A673 (cell line): Measurements from ENCODE around the gene SLC25A21. TPM values are rescaled to one million over a fixed set of nuclear protein-coding genes. Genes with fewer than 3 reads are reported as not detected.

Experiments
- BruUV-seq: library from RNA; stranded (reverse); fragments of 400-500 nt; replicated peaks from 2 replicates; lab custom pipeline; 2021; lab: Mats Ljungman, UMichigan
- CTCF ChIA-PET: fragments of 300-600 bp; sonication (Branson Sonifier 250); formaldehyde crosslinking; loops from one replicate; lab custom pipeline; 2022; ENCODE audit warnings: antibody characterized with exemption; lab: Charles Lee
- POLR2A ChIA-PET: fragments of 300-600 bp; sonication (Branson Sonifier 250); formaldehyde crosslinking; loops from one replicate; lab custom pipeline; 2022; ENCODE audit warnings: antibody characterized with exemption; ENCODE audit not compliant: low non-redundant PET; lab: Charles Lee
- DNase-seq: peaks from one replicate; pipeline ENCODE4 v3.0.0-alpha.2; 2015; ENCODE audit warnings: low spot score
- H3K27ac ChIP-seq: fragments of 200-600 bp; sonication (generic); 2 replicates; pipeline ENCODE4 v1.5.1; 2016; ENCODE audit warnings: mixed run types, low read depth, mild to moderate bottlenecking, mixed read lengths, antibody characterized with exemption, low read length; ENCODE audit not compliant: poor library complexity, severe bottlenecking
- H3K27me3 ChIP-seq: fragments of 200-600 bp; sonication (generic); replicated peaks from 2 replicates; pipeline ENCODE4 v1.6.1; 2017; ENCODE audit warnings: mixed run types, low read depth, mild to moderate bottlenecking, mixed read lengths, antibody characterized with exemption, low read length; ENCODE audit not compliant: insufficient read depth, poor library complexity
- H3K36me3 ChIP-seq: fragments of 200-600 bp; sonication (generic); 2 replicates; pipeline ENCODE4 v1.6.1; 2016; ENCODE audit warnings: mixed run types, mild to moderate bottlenecking, mixed read lengths, antibody characterized with exemption, low read length; ENCODE audit not compliant: insufficient read depth, poor library complexity, severe bottlenecking
- H3K4me1 ChIP-seq: fragments of 200-600 bp; sonication (generic); 2 replicates; pipeline ENCODE4 v1.6.1; 2017; ENCODE audit warnings: mixed run types, mild to moderate bottlenecking, mixed read lengths, antibody characterized with exemption, low read length; ENCODE audit not compliant: insufficient read depth, poor library complexity, severe bottlenecking
- H3K4me3 ChIP-seq: fragments of 200-600 bp; sonication (generic); 2 replicates; pipeline ENCODE4 v1.5.1; 2016; ENCODE audit warnings: low read depth, mixed run types, mild to moderate bottlenecking, mixed read lengths, low read length; ENCODE audit not compliant: poor library complexity, severe bottlenecking
- H3K9me3 ChIP-seq: fragments of 200-600 bp; sonication (generic); 2 replicates; pipeline ENCODE4 v1.6.1; 2016; ENCODE audit warnings: mixed run types, low read depth, mild to moderate bottlenecking, mixed read lengths, antibody characterized with exemption, low read length; ENCODE audit not compliant: poor library complexity, severe bottlenecking
- CTCF ChIP-seq: fragments of 300-800, 200-600 bp; sonication (generic); conservative IDR thresholded peaks from 2 replicates; pipeline ENCODE4 v1.5.1; 2017; ENCODE audit warnings: low read depth, mild to moderate bottlenecking, antibody characterized with exemption, low read length, moderate library complexity, mixed read lengths
- EZH2 ChIP-seq: fragments of 200-600 bp; sonication (generic); IDR thresholded peaks from 2 replicates; pipeline ENCODE4 v1.6.1; 2017; ENCODE audit warnings: borderline replicate concordance, low read depth, mild to moderate bottlenecking, mixed read lengths, antibody characterized with exemption, low read length; ENCODE audit not compliant: poor library complexity, severe bottlenecking
- intact Hi-C: fragments of 100-400 bp; cut with micrococcal nuclease; formaldehyde crosslinking; loops from one replicate; pipeline ENCODE4 v1.10.0; 2022; ENCODE audit not compliant: unreplicated experiment
- total RNA-seq: library from RNA; stranded (reverse); gene quantifications from 2 replicates; pipeline ENCODE4 v1.2.3, GENCODE V29; 2021

Gene SLC25A21
- total RNA-seq, 1 experiment from 2014 or later, result 4.7 TPM

- no TSS peak for BruUV-seq
- intact Hi-C loops, result no loop called here
- no peak overlapping the region for H3K27ac ChIP-seq
- ChIA-PET POLR2A (no interaction called here), CTCF (no interaction called here)
- H3K4me3 ChIP-seq, result no peak overlapping the region
- DNase-seq, result no peak
- H3K36me3 ChIP-seq, result no peaks in the 10 kb centered on the region
- no peak for TF ChIP-seq CTCF
- no peak for TF ChIP-seq EZH2
- no peaks in the 10 kb centered on the region for H3K4me1 ChIP-seq
- no peaks in the 10 kb centered on the region for H3K9me3 ChIP-seq
- H3K27me3 ChIP-seq, result no peaks in the 10 kb centered on the region
Observed at GRCh38 chr14:37138898-37139297, 33.5 kb downstream of the SLC25A21 start.

- CTCF ChIA-PET, result interaction anchor here (0.5 kb wide), 1 partner anchor 68 kb away, joined by 4 read pairs; no protein-coding TSS in a partner anchor
- no peak overlapping the region for H3K4me3 ChIP-seq
- TF ChIP-seq CTCF (no peak), EZH2 (no peak)
- no peaks in the 10 kb centered on the region for H3K27me3 ChIP-seq
- BruUV-seq, result no TSS peak
- no peak overlapping the region for H3K27ac ChIP-seq
- no peak for DNase-seq
- POLR2A ChIA-PET, result no interaction called here
- no peaks in the 10 kb centered on the region for H3K9me3 ChIP-seq
- H3K4me1 ChIP-seq, result no peaks in the 10 kb centered on the region
- intact Hi-C loops, result no loop called here
- no peaks in the 10 kb centered on the region for H3K36me3 ChIP-seq
Observed at GRCh38 chr14:37133284-37133913, 39.0 kb downstream of the SLC25A21 start.

- BruUV-seq, result no TSS peak
Observed at GRCh38 chr14:37131205-37131604, 41.2 kb downstream of the SLC25A21 start.

More at GRCh38 chr14:37131205-37131604, 41.2 kb downstream of the SLC25A21 start:
- CTCF ChIA-PET, result no interaction called here
- no peaks in the 10 kb centered on the region for H3K9me3 ChIP-seq
- DNase-seq, result no peak
- no peaks in the 10 kb centered on the region for H3K27me3 ChIP-seq
- no peak for TF ChIP-seq CTCF
- no peak for TF ChIP-seq EZH2
- POLR2A ChIA-PET, result no interaction called here
- no peaks in the 10 kb centered on the region for H3K36me3 ChIP-seq
- intact Hi-C loops, result no loop called here
- no peak overlapping the region for H3K4me3 ChIP-seq
- H3K27ac ChIP-seq, result no peak overlapping the region
- H3K4me1 ChIP-seq, result no peaks in the 10 kb centered on the region
